Activated T-helper 1 cell treated with anti-CD3 and anti-CD28 coated beads, Interleukin-12 subunit alpha, Interleukin-12 subunit beta, Interleukin-2, Interleukin-4 antibody, amounts not matched to agents 30 ng/mL and 10 ng/mL and 1 ng/mL, durations not matched to agents 14 hours and 24 hours and 36 hours (primary cell): ENCODE data around the gene LPAR4. TPM values are rescaled to one million over a fixed set of nuclear protein-coding genes. Genes with fewer than 3 reads are reported as not detected.
"Not testable (repeated sequence)": the region's sequence is repeated elsewhere in the genome, so short reads cannot be mapped to it uniquely, and the experiment has no call there.

Experiments used
- DNase-seq: peaks from one replicate; pipeline ENCODE4 v3.0.0; 2021; ENCODE audit warnings: low spot score
- H3K27ac Mint-ChIP-seq: one replicate; pipeline ENCODE4 v1.8.0; 2021; ENCODE audit warnings: mild to moderate bottlenecking, mixed read lengths
- H3K27me3 Mint-ChIP-seq: one replicate; pipeline ENCODE4 v1.8.0; 2022; ENCODE audit warnings: mild to moderate bottlenecking, moderate library complexity, mixed read lengths; ENCODE audit not compliant: insufficient read depth
- H3K36me3 Mint-ChIP-seq: one replicate; pipeline ENCODE4 v1.8.0; 2021; ENCODE audit warnings: low read depth, mixed read lengths
- H3K4me1 Mint-ChIP-seq: one replicate; pipeline ENCODE4 v1.8.0; 2021; ENCODE audit warnings: low read depth, mixed read lengths
- H3K4me3 Mint-ChIP-seq: one replicate; pipeline ENCODE4 v1.8.0; 2021; ENCODE audit warnings: mild to moderate bottlenecking, moderate library complexity, mixed read lengths
- H3K9me3 Mint-ChIP-seq: one replicate; pipeline ENCODE4 v1.8.0; 2021; ENCODE audit warnings: mixed read lengths
- intact Hi-C: fragments of 100-400 bp; cut with micrococcal nuclease; formaldehyde crosslinking; loops from one replicate; pipeline ENCODE4 v1.15.1; 2024
- total RNA-seq: library from RNA; stranded (reverse); gene quantifications from 2 replicates; pipeline ENCODE4 v1.2.3, GENCODE V29; 2022

The LPAR4 gene
- total RNA-seq, 1 donor from 2014 or later: not detected

DNA sequence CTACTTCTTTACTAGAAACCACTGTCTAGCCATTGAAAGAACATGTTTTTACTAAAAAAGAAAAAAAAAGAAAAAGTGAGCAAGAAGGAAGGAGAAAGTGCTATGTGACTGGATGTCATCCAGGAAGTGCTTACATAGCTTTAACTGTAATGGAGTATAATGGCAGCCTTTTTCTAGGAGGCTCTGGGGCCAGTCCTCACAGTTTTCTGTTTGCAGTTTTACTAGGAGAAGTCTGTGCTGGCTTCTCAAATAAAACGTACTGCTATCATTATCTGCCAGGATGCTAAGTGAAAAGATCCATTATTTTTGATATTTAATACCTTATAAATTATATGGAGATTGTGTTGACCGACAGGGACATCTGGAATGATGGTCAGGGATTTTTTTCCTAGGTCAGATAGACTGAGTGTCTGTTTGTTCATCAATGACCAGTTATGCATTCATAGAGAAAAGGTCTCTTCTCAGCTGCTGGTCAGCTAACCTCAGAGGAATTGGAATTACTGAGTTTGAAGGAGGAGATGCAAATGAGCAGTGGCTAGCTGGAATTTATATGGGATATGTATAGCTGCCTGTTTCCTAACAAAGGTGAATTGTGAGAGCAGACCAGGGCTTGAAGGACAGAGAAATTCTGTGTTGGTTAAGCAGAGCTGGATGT, 21.7 kb downstream of the LPAR4 start:
- H3K4me1 Mint-ChIP-seq: no peaks in the 10 kb centered on the region
- no peaks in the 10 kb centered on the region for H3K27me3 Mint-ChIP-seq
- intact Hi-C loops: no loop called here
- no peak overlapping the region for H3K27ac Mint-ChIP-seq
- DNase-seq: no peak
- H3K4me3 Mint-ChIP-seq: no peak overlapping the region
- no peaks in the 10 kb centered on the region for H3K9me3 Mint-ChIP-seq
- H3K36me3 Mint-ChIP-seq: no peaks in the 10 kb centered on the region

DNA sequence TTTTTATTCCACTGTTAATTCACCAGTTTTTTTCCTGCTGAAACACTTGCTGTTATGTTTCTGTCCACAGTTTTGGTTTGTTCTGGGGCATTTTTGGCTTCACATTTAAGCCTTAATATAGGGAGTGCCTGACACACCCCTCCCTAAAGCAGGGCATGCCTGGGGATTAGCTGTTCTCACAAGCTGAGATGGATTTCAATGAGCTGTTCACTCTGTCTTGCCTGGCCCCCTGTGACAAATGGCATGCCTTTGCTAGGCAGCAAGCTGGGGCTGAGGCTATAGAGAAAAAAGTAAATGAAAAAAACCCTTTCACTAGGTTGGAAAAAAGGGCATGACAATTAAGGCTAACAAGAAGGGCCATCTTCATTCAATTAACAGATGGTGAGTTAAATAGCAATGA, 22.4 kb downstream of the LPAR4 start:
- intact Hi-C loops: no loop called here
- Mint-ChIP-seq H3K27me3 (no peaks in the 10 kb centered on the region), H3K4me1 (no peaks in the 10 kb centered on the region), H3K9me3 (no peaks in the 10 kb centered on the region), H3K27ac (no peak overlapping the region), H3K4me3 (no peak overlapping the region), H3K36me3 (no peaks in the 10 kb centered on the region)
- no peak for DNase-seq

DNA sequence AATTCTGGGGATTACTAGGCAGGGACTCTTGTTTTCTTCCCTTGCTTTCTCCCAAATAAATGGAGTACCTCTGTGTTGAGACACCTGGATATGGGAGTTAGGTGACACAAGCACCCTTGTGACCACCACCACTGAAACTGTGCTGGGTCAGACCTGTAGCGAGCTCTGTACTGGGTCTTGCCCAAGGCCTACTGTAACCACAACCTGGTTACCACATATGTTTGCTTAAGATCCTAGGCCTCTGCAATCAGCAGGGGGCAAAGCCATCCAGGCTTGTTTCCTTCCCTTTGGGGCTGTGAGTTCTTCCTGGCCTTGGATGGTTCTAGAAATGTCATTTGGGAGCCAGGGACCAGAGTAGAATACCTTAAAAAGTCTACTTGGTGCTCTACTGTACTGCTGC, 49.4 kb downstream of the LPAR4 start:
- Mint-ChIP-seq H3K27ac (no peak overlapping the region), H3K27me3 (peaks cover 2% of the 10 kb centered on the region), H3K9me3 (peaks cover 5% of the 10 kb centered on the region), H3K36me3 (peaks cover 3% of the 10 kb centered on the region), H3K4me1 (peaks cover 14% of the 10 kb centered on the region), H3K4me3 (no peak overlapping the region)
- intact Hi-C loops: no loop called here
- DNase-seq: no peak

DNA sequence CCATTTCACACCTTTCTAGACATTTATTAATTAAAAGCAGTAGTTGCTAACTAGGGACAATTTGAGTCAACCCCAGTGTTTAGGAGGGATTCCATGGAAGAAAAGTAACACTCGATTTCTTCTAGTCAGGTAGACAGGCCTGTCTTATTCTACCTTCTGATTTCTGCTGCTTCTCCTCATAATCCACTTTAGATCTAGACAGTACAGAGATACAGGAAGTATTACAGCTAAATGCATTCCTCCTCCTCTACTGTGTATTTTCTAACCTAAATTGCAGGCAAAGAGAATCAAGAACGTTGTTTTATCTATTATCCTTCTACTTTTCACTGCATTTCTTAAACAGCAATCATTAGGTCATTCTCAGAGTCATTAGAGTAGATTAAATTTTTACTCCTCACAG, 52.6 kb downstream of the LPAR4 start:
- no peak overlapping the region for H3K4me3 Mint-ChIP-seq
- peaks cover 5% of the 10 kb centered on the region for H3K9me3 Mint-ChIP-seq
- peaks cover 14% of the 10 kb centered on the region for H3K4me1 Mint-ChIP-seq
- peaks cover 3% of the 10 kb centered on the region for H3K36me3 Mint-ChIP-seq
- intact Hi-C loops: no loop called here
- no peak overlapping the region for H3K27ac Mint-ChIP-seq
- peaks cover 2% of the 10 kb centered on the region for H3K27me3 Mint-ChIP-seq
- DNase-seq: no peak

DNA sequence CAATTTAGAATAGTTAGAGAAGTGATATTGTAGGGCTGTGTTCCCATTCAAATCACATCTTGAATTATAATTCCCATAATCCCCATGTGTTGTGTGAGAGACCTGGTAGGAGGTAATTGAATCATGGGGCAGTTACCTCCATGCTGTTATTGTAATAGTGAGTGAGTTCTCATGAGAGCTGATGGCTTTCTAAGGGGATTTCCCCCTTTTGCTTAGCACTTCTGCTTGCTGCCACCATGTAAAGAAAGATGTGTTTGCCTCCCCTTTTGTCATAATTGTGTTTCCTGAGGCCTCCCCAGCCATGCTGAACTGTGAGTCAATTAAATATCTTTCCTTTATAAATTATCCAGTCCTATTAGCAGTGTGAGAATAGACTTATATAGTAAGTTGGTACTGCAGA, 53.2 kb downstream of the LPAR4 start:
- H3K27me3 Mint-ChIP-seq: peaks cover 2% of the 10 kb centered on the region
- intact Hi-C loops: no loop called here
- no peak overlapping the region for H3K4me3 Mint-ChIP-seq
- H3K27ac Mint-ChIP-seq: no peak overlapping the region
- DNase-seq: no peak
- H3K9me3 Mint-ChIP-seq: peaks cover 5% of the 10 kb centered on the region
- peaks cover 14% of the 10 kb centered on the region for H3K4me1 Mint-ChIP-seq
- H3K36me3 Mint-ChIP-seq: peaks cover 3% of the 10 kb centered on the region

DNA sequence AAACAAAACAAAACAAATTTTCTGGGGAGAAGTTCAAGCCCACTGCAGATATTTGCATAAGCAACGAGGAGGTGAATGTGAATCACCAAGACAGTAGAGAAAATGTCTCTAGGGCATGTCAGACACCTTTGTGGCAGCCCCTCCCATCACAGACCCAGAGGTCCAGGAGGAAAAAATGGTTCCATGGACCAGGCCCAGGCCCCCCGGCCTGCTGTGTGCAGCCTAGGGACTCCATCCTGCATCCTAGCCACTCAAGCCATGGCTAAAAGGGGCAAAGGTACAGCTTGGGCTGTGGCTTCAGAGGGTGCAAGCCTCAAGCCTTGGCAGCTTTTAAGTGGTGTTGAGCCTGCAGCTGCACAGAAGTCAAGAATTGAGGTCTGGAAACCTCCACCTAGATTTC, 54.0 kb downstream of the LPAR4 start:
- Mint-ChIP-seq H3K27ac (no peak overlapping the region), H3K4me3 (no peak overlapping the region), H3K27me3 (peaks cover under 1% of the 10 kb centered on the region), H3K9me3 (peaks cover 5% of the 10 kb centered on the region), H3K4me1 (peaks cover 14% of the 10 kb centered on the region), H3K36me3 (peaks cover 3% of the 10 kb centered on the region)
- intact Hi-C loops: no loop called here
- DNase-seq: no peak

DNA sequence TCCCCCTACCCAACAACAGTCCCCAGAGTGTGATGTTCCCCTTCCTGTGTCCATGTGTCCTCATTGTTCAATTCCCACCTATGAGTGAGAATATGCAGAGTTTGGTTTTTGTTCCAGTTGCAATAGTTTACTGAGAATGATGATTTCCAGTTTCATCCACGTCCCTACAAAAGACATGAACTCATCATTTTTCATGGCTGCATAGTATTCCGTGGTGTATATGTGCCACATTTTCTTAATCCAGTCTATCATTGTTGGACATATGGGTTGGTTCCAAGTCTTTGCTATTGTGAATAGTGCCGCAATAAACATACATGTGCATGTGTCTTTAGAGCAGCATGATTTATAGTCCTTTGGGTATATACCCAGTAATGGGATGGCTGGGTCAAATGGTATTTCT, 55.0 kb downstream of the LPAR4 start:
- H3K36me3 Mint-ChIP-seq, DNase-seq, H3K9me3 Mint-ChIP-seq, H3K27me3 Mint-ChIP-seq, H3K4me3 Mint-ChIP-seq, H3K27ac Mint-ChIP-seq, intact Hi-C loops: not testable (repeated sequence)
- H3K4me1 Mint-ChIP-seq: peaks cover 14% of the 10 kb centered on the region

Other genes starting within 250 kb of the LPAR4 start
- gene RTL3, start 88.4 kb upstream of the LPAR4 start, total RNA-seq: 0.07 TPM in 1 of 2 replicates, not detected in the other
- 34.6 and 44.9 TPM in 2 replicates for gene P2RY10, start 197.7 kb downstream of the LPAR4 start, total RNA-seq